DND-41 (cell line): ENCODE measurements around the gene CDKN2B-AS1.

Experiments
- EZH2 ChIP-seq: IDR thresholded peaks from 3 replicates; pipeline ENCODE4 v1.6.1; 2012; ENCODE audit warnings: borderline replicate concordance, low read depth, mild to moderate bottlenecking, moderate library complexity, low read length, inconsistent platforms; ENCODE audit not compliant: severe bottlenecking
- TF ChIP-seq, protein P1 (sequence below): IDR thresholded peaks from 2 replicates; pipeline ENCODE4 v1.5.1; 2012; ENCODE audit warnings: borderline replicate concordance, low read length, moderate library complexity, mild to moderate bottlenecking; ENCODE audit not compliant: poor library complexity, severe bottlenecking; ENCODE audit errors: extremely low read depth

DNA sequence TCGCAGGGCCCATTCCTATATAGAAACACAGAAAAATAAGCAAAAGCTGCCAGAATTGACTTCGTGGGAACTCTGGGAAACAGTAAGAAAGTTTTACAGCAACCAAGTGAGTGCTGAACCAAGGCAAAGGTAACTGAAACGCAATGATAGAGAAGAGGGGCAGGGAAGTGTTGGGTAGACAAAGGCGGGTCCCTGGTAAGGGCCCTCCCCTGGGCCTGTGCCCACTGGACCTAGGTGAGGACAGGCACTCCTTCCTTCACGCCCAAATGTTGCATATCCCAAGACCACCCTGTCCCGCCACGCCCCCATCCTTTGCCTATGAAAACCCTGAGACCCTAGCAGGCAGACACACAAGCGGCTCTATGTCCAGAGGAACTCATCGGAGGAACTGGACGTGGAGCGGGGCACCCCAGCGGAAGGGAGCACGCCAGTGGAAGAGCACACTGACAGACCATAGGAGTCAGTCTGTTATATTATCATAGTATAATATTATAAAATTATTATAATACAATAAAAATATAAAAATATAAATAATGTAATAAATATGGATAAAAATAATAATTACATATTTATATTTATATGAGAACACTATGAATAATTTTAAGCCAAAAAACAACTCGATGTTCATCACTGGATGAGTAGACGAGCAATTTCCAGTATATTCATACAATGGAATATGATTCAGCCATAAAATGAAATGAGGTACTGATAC is 28.3 kb upstream of the CDKN2B-AS1 start:
- TF ChIP-seq, protein P1, sequence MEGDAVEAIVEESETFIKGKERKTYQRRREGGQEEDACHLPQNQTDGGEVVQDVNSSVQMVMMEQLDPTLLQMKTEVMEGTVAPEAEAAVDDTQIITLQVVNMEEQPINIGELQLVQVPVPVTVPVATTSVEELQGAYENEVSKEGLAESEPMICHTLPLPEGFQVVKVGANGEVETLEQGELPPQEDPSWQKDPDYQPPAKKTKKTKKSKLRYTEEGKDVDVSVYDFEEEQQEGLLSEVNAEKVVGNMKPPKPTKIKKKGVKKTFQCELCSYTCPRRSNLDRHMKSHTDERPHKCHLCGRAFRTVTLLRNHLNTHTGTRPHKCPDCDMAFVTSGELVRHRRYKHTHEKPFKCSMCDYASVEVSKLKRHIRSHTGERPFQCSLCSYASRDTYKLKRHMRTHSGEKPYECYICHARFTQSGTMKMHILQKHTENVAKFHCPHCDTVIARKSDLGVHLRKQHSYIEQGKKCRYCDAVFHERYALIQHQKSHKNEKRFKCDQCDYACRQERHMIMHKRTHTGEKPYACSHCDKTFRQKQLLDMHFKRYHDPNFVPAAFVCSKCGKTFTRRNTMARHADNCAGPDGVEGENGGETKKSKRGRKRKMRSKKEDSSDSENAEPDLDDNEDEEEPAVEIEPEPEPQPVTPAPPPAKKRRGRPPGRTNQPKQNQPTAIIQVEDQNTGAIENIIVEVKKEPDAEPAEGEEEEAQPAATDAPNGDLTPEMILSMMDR = no peak
- TF ChIP-seq EZH2 = no peak
